ENCODE data around the gene COL18A1.

COL18A1 gene

GRCh38 chr21:45511007-45511406 lies 106.0 kb downstream of the COL18A1 start:
- no peak for DNase-seq

GRCh38 chr21:45511661-45512431 lies 106.9 kb downstream of the COL18A1 start:
- no peak for DNase-seq

GRCh38 chr21:45512626-45513002 lies 107.6 kb downstream of the COL18A1 start:
- DNase-seq, result no peak

GRCh38 chr21:45513003-45513717 lies 108.2 kb downstream of the COL18A1 start:
- DNase-seq, result no peak

- no peak for DNase-seq
Measured at GRCh38 chr21:45513741-45514310, 108.9 kb downstream of the COL18A1 start.

GRCh38 chr21:45514311-45515021 lies 109.5 kb downstream of the COL18A1 start:
- no peak for DNase-seq

GRCh38 chr21:45515241-45516061 lies 110.5 kb downstream of the COL18A1 start:
- DNase-seq, result no peak

GRCh38 chr21:45516071-45516670 lies 111.2 kb downstream of the COL18A1 start:
- DNase-seq, result no peak

GRCh38 chr21:45516671-45517151 lies 111.7 kb downstream of the COL18A1 start:
- no peak for DNase-seq

- peak; percentile 58 for DNase-seq
Measured at GRCh38 chr21:45517249-45518065, 112.5 kb downstream of the COL18A1 start.

- no peak for DNase-seq
Measured at GRCh38 chr21:45518742-45519141, 113.8 kb downstream of the COL18A1 start.

- DNase-seq, result no peak
Measured at GRCh38 chr21:45519182-45519581, 114.2 kb downstream of the COL18A1 start.

- DNase-seq, result no peak
Measured at GRCh38 chr21:45521241-45521640, 116.3 kb downstream of the COL18A1 start.

GRCh38 chr21:45522381-45522780 lies 117.4 kb downstream of the COL18A1 start:
- DNase-seq, result no peak

GRCh38 chr21:45522986-45523385 lies 118.0 kb downstream of the COL18A1 start:
- DNase-seq, result no peak

- no peak for DNase-seq
Measured at GRCh38 chr21:45523411-45524101, 118.6 kb downstream of the COL18A1 start.

GRCh38 chr21:45524756-45525152 lies 119.8 kb downstream of the COL18A1 start:
- DNase-seq, result no peak

- DNase-seq, result no peak
Measured at GRCh38 chr21:45525153-45525909, 120.4 kb downstream of the COL18A1 start.

GRCh38 chr21:45525910-45526306 lies 120.9 kb downstream of the COL18A1 start:
- DNase-seq, result no peak

Measured in MV-4-11 (cell line).